Activated CD8-positive, alpha-beta memory T cell treated with anti-CD3 and anti-CD28 coated beads for 24 hours (primary cell): ENCODE data around the gene SPATC1L.
"Not testable (repeated sequence)": the region's sequence is repeated elsewhere in the genome, so short reads cannot be mapped to it uniquely, and the experiment has no call there.

Experiments
- DNase-seq: peaks from one replicate; pipeline ENCODE4 v3.0.0-alpha.2; 2020

SPATC1L gene

DNA sequence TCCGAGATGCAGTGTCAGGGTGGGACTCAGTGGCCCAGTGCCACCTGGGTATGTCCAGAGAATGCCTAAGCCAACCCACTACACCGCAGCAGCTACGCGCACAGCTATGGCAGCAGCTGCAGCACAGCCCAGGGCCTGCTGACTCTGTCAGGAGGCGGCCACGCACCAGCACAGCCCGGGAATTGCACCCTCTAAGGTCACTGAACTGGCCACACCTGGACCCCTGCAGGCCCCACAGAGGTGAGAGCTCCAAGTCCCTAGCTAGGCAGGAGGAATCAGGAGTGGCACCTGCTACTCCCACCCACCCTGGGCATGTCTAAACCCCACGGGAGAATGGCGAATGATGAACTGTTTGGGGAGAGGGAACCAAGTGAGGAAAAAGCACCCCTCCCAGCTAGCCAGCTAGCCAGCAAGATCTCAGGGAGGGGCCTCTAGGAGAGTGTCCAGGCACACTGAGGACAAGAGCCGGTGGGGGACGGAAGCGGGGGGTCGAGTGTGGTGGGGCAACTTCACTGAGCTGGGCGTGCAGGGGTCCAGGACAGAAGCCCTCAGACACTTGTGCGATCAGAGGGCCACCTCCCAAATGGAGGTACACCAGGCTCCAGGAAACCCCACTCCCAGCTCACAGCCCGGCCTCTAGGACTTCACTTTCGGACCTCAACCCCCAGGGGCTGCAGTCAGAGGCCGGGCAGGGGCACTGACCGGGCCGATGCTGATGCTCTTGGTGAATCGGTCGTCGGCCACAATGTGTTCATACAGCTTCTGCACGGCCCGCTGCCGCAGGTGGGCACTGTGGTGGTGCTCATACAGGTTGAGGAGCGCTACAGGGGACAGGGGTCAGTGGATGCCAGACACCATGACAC is 30.4 kb upstream of the SPATC1L start:
- no peak for DNase-seq

DNA sequence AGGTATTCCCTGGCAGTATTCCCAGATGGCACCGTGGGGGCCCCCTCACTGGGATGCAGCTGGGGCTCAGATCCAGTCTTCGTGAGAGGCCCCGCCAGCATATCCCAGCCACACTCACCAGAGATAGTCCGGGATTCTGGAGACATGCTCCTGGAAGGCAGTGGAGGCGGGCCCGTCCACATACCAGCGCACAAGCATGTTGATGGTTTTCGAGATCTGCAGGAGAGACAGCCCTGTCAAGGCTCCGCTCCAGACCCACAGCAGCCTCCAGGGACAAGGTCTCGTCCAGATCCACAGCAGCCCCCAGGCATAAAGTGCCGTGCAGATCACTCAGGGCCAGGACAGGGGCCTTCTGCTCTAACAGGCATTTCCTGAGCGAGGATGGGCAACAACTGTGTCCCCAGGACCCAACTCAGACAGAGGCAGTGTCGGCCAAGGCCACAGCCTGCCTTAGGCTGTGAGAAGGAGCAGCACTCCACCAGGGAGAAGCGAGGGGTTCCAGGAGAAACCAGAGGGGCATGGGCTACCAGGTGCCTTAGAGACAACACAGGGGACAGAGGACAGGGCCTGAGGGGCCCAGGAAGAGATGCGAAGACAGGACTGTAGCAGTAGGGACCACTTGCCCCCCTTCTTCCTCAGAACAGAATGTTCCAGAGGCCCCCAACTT is 29.5 kb upstream of the SPATC1L start:
- DNase-seq, result no peak

DNA sequence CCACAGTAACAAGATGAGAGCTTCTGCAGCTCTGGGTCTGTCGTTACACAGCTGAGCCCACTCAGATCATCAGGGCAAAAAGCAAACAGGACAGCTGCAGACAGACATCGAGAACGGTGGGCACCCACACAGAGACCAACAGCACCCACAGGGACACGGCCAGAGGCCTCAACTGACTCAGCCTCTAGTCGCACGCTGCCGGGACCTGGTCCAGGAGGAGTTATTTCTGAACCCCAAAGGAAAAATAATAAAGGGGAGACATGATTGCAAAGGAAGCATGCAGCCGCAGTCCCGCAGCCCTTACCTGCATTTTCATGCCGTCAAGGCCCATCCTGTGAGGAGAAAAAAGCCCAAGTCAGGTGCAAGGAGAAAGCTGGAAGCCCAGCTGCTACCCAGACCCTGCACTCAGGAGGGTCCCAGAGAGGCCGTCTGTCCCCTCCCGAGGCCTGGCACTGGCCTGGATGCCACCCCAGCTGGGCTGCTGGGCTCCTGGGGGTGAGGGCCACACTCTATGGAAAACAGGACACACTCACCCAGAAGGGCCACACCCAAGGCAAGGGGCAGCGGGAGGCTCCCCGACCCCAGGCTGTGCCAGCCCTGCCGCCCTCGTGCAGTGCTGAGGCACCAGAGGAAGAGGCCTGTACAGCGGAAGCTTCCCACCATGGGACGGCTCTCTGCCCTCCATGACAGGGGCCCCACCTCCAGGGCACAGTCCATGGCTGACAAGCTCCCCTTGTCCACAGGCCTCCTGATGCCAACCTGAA is 28.6 kb upstream of the SPATC1L start:
- no peak for DNase-seq

DNA sequence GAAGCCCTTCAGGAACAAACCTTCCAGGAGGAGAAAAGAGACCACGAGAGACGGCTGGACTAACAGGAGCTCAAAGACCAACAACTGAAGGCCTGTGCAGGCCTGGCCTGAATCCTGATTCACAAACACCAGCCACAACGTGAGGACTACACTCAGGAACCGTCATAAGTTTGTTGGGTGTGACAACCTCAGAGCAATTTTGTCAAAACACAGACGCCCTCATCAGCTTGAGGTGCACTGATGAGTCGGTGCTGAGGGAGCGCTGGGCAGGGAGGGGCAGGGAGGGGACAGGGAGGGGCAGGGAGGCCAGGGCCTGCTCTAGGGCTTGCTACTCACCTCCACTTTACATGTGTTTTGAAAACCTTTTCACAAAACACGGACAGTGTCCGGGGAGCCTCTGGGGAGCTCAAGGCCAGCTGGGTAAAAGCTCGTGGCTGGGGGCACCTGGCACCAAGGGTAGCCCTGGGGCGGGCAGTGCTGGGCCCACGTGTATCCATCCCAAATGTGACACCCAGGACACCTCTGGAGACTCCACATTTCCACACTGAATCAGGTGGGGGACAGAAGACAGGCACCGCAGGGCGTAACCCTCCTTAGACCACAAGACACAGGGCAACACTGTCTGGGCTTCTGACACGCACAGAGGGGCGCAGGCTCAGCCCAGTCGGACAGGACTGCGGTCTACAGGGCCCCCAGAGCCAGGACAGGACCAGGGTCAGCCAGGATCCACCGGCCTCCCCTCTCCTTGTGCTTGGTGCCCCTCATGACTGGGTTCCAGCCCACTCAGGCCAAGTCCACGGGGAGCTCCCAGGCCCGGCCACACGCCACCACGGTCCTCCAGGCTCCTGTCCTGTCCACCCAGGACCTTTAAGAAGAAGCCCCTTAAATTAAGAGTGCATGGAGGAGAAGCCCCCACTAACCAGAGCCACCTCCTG is 27.8 kb upstream of the SPATC1L start:
- DNase-seq, result no peak

DNA sequence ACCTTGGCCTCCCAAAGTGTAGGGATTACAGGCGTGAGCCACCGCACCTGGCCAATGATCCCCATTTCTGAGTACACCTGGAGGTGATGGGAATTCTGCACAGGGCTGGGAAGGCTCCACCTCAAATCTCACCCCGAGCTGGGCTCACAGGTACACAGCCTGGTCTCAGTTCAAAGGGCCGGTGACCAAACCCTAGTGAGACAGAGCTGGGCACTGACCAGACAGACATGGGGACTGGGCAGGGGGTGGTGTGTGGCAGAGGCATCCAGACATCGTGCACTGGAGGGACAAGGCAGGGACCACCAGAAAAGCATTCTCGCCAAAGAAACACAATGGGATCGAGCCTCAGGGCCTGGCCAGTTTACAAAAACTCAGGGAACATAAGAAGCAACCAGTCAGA is 27.1 kb upstream of the SPATC1L start:
- no peak for DNase-seq

DNA sequence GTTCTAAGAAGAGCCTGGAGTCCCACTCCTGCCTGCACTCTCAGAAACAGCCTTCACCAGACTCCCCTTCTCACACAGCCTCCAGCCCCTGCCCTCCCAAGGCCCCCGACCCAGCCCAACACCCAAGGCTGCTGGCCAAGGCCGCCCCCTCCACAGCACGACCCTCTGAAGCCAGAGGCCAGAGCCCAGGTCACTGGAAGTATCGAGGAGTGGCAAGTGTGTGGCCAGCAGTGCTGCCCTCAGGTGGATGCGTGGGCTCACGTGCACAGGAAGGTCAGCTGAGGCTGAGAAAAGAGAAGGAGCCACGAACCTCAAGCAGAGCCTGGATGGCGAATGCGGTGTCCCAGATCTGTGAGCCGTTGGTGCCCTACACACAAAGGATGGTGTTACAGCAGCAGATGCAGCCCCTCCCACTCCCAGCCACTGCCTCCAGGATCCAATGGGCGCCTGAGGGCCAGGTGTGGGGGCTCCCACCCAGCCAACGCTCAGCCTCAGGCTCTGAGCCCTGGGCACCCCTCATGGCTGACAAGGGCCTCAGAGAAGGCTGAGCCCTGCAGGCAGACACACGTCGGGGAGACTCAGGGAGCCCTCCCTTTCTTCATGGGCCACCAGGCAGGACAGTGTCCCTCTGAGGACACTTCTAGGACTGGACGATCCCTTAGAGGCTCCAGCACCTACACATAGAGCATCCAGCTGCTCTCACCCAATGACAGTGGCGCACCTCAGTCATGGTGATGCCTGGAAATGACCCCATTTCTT is 26.3 kb upstream of the SPATC1L start:
- no peak for DNase-seq

DNA sequence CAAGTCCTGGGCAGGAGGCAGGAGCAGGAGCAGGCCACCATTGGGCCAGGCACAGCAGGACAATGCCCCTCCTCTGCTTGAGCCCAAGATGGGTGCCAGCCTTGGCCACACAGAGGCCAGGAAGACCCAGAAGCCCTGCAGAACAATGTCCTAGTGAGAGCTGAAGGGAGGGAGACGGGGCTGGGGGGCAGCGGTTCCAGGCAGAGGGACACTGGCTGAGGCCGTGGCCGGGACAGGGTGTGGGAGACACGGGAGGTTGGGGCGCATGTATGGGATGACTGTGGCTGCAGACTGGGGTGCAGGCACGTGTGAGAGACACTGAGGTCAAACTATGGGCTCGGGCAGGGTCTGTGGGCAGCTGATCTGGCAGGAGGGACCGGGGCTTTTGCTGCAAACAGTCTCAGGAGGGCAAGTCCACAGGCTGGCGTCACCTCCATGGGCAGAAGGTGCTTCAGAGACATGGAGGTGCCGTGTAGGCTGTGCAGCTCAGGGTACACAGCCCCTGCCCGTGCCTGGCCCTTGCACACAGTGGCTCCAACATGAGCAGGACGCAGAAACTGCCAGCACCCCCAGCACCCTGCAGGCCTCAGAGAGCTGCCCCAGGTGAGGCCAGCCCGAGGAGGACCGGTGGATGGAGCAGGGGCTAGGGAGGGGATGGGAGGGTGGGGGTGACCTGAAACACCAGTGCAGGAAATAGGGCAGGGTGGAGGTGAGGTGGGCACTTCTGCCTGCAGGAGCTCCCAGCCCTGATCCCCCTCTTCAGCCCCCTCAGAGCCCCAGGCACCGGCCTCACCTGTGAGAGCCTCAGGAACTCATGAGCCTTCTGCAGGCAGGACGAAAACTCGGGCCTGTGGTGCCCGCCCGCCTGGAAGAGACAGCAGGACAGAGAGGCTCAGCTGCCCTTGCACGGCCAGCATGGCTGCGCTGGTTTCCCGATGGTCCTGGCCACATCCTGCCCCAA is 24.8 kb upstream of the SPATC1L start:
- DNase-seq, result no peak

DNA sequence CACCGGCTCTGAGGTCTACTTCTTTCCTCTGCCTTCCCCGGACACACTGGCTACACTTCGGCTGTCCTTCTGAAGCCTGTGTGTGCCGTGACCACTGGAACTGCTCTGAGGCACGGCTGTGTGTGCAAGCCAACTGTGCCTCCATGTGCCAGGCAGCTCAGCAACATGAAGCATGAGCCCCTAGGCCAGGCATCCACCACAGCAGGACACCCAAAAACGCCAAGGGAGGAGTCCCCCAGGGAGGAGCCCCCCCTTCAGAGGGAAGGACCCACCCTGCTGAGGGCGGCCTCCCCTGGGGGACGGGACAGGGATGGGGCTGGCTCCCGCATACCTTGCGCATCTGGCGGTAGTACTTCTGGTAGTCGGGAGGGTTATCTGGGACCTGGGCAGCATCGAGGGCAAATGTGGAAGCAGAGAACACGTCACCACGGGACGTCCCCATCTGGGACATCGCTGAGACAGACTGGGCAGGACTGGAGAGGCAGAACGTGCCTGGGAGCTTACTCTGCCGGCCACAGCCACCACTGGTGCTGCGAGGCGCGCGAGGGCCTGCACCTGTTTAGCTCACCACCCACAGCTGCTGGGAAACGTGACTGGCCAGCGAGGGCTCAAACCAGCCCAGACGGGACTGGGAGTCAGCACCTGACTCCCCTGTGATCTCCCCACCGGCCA is 23.8 kb upstream of the SPATC1L start:
- DNase-seq, result no peak

DNA sequence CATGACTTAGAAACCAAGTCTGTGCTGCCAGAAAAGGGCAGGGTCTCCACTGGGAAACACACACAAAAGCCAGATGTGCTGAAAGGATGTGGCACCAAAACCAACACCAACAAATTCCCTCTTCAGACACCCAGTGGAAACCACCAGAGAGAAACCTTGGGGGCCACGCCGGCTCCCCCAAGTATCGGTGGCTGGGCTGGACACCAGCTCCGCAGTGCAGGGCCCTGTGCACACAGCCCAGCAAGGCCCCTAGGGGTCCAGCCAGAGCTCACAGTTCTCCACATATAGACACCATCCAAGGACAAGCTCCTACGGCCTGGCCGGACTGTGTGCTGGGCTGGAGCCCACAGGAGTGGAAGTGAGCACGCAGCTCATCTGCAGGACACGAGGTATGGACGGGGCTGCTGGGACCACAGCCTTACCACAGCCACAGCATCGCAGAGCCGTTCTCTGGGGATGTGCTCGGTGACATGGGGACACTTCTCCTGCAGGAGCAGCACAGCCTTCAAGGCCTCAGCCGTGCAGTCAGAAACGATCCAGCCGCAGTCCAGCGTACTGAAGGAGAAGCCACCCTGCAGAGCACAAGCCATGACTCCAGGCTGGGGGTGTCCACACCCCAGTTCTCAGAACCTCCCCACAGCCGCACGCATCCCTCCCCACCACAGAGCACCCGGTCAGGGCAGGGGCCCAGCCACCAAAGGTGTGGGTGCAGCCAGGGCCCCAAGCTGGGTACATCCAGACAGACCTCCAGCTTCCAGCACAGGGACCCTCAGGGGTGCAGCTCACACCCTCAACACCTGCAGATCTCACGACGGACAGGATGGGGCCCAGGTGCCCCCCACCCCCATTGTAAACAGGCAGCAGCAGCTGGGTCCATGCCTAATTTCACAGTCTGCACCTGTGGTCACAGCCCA is 23.0 kb upstream of the SPATC1L start:
- no peak for DNase-seq

DNA sequence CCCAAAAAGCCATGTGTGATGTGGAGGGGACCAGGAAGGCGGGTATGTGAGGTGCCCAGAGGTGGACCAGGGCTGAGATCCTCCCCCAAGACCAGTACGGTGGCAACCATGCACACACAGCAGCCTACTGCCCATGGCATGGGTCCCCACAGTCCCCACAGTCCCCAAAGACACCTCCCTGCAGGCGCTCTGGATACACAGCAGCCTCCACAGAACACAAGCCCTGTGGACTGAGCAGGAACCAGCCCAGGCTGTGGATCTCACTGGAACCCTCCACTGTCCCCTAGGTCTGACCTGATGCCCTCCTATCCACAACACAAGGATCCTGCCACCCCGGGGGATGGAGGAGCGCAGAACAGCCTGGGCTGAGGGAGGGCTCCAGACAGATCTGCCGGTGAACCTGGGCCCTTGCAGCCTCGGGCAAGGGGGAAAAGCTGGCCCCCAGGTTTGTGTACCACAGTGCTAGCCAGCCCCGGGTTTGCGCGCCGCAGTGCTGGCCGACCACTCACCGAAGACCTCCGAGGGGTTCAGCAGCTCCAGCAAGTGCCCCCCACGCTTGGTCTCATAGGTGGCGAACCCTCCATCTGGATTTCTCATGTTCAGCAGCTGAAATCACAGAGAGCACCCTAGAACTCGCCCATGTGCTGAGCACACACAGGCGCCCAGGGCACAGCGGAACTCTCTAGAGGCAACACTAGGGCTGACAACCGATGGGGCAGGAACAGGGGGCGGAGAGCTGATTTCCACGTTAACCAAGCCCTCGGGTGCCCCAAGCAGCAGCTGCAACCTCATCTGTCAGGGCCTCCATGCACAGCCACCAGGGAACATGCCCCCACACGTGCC is 22.1 kb upstream of the SPATC1L start:
- DNase-seq, result no peak

DNA sequence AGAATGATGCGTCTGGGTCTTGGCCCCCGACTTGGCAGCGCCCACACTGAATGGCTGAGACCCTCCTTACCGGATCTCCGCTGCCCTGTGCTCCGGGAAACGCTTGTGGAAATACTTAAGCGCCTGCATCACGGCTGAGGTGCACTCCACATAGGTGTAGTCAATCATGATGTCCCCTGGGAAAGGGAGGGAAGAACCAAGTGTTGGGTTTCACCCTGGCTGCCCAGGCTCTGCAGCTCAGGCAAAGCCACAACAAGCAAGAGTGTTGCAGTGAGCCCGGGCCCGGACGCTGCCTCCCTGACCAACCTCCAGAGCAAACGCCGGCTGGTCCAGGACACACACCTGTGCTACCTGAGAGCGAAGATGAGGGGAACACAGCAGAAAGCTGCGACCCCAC is 21.5 kb upstream of the SPATC1L start:
- no peak for DNase-seq

DNA sequence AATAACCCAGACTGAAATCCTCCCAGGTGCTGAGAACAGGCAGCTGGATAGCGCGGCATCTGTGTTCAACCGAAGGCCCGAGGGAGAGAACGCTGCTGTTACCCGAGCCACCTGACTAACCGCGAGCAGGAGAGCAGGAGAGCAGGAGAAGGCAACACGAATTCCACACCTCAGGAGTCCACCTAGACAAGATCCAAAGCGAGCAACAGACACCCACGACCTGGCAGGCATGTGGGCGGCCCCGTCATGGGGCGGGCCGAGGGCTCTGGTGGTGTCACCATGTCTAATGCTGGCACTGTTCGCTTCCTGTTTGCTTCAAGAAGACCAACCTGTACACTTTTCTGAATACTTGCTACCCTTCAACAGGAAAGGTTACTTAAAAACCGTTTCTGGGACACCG is 20.9 kb upstream of the SPATC1L start:
- DNase-seq, result no peak

DNA sequence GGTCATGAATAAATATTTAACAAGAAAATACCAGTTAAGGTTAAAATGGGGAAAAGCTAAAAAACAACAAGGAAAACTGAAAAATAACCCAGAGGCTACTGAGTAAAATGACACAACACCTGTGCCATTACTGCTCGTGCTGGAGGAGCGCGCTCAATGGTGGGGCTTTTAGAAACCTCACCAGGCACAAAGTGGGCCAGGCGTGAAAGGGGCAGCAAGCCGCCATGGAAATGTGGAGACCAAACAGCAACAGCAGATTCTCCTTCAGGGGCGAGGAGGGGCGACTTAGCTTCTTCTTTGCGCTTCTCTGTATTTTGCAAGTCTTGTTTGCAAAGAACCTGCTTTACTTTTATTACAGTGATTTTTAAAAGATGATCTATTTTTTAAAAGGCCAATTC is 18.9 kb upstream of the SPATC1L start:
- no peak for DNase-seq

DNA sequence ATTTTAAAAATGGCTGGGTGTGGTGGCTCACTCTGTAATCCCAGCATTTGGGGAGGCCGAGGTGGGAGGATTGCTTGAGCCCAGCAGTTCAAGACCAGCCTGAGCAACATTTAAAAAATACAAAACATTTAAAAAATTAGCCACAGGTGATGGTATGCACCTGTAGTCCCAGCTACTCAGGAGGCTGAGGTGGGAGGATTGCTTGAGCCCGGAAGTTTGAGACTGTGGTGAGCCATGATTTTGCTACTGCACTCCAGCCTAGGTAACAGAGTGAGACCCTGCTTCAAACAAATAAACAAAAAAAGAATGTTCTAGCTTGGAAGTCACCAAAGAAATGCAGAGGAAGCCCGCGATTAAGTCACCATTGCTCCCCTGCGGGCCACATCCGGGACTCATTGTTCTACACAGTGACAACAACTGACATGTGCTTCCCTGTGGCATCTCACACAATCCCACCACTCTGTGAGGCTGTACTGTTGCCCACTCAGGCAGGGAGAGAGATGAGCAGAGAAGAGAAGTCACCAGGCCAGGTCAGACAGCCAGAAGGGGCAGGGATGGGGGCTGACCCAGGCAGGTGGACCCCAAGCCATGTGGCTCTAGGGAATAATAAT is 18.4 kb upstream of the SPATC1L start:
- no peak for DNase-seq

DNA sequence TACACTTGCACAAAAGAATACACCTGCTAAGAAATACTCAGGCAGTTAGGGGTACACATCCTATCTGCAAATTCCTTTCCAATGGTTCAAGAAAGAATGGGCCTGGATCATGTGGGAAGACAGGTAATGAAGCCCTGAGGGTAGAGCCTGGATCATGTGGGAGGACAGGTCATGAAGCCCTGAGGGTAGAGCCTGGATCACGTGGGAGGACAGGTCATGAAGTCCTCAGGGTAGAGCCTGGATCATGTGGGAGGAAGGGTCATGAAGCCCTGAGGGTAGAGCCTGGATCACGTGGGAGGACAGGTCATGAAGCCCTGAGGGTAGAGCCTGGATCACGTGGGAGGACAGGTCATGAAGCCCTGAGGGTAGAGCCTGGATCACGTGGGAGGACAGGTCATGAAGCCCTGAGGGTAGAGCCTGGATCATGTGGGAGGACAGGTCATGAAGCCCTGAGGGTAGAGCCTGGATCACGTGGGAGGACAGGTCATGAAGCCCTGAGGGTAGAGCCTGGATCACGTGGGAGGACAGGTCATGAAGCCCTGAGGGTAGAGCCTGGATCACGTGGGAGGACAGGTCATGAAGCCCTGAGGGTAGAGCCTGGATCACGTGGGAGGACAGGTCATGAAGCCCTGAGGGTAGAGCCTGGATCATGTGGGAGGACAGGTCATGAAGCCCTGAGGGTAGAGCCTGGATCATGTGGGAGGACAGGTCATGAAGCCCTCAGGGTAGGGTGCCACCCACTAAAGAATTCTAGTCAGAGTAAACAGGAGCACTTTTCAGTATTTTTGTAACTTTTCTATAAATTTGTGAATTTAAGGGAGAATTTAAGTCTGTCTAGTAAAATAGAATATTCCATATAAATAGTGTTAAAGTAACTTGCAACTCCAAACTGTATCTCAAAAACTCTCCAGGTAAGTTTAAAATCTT is 16.9 kb upstream of the SPATC1L start:
- not testable (repeated sequence) for DNase-seq
